ENCODE data around the gene GPR84.

- TF ChIP-seq POLR2A (IDR thresholded peaks at IDR 0.05; ENCODE audit: low read depth, low read length) = no peak
- TF ChIP-seq POLR2AphosphoS5 (IDR thresholded peaks at IDR 0.05; ENCODE audit: insufficient read depth, low read depth, low read length) = no peak
- no peak for TF ChIP-seq EZH2 (IDR thresholded peaks at IDR 0.05; ENCODE audit: borderline replicate concordance, low read depth, low read length, severe bottlenecking)
- TF ChIP-seq, protein P1, sequence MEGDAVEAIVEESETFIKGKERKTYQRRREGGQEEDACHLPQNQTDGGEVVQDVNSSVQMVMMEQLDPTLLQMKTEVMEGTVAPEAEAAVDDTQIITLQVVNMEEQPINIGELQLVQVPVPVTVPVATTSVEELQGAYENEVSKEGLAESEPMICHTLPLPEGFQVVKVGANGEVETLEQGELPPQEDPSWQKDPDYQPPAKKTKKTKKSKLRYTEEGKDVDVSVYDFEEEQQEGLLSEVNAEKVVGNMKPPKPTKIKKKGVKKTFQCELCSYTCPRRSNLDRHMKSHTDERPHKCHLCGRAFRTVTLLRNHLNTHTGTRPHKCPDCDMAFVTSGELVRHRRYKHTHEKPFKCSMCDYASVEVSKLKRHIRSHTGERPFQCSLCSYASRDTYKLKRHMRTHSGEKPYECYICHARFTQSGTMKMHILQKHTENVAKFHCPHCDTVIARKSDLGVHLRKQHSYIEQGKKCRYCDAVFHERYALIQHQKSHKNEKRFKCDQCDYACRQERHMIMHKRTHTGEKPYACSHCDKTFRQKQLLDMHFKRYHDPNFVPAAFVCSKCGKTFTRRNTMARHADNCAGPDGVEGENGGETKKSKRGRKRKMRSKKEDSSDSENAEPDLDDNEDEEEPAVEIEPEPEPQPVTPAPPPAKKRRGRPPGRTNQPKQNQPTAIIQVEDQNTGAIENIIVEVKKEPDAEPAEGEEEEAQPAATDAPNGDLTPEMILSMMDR (IDR thresholded peaks at IDR 0.05; ENCODE audit: extremely low read depth in 1 of 2, insufficient read depth in 1 of 2, low read depth in 1 of 2, low read length in 2 of 2) = no peak
- TF ChIP-seq MYC (IDR thresholded peaks at IDR 0.05; ENCODE audit: low read depth, low read length) = no peak
- TF ChIP-seq, protein P2, sequence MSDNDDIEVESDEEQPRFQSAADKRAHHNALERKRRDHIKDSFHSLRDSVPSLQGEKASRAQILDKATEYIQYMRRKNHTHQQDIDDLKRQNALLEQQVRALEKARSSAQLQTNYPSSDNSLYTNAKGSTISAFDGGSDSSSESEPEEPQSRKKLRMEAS (IDR thresholded peaks at IDR 0.05; ENCODE audit: insufficient read depth, insufficient read length) = no peak
- no peak for TF ChIP-seq JUN (IDR thresholded peaks at IDR 0.05; ENCODE audit: borderline replicate concordance, insufficient read depth, insufficient read length, low read depth)
- no peak for TF ChIP-seq FOS (IDR thresholded peaks at IDR 0.05; ENCODE audit: borderline replicate concordance, insufficient read depth, low read length)
- TF ChIP-seq GATA2 (IDR thresholded peaks at IDR 0.05; ENCODE audit: insufficient read depth, insufficient read length, low read depth, low read length) = no peak
Observed at GRCh38 chr12:54337280-54337842, 26.9 kb downstream of the GPR84 start.

Measured in endothelial cell of umbilical vein (primary cell).